HG02610 (cell line): ENCODE data around the gene RILPL2.
"Not testable (repeated sequence)": the region's sequence is repeated elsewhere in the genome, so short reads cannot be mapped to it uniquely, and the experiment has no call there.

Experiments
- ATAC-seq: cut with Tn5 transposase; IDR thresholded peaks from one replicate; pipeline ENCODE4 v1.9.1; 2021; ENCODE audit warnings: mild to moderate bottlenecking, moderate library complexity; ENCODE audit not compliant: unreplicated experiment

Gene RILPL2

DNA sequence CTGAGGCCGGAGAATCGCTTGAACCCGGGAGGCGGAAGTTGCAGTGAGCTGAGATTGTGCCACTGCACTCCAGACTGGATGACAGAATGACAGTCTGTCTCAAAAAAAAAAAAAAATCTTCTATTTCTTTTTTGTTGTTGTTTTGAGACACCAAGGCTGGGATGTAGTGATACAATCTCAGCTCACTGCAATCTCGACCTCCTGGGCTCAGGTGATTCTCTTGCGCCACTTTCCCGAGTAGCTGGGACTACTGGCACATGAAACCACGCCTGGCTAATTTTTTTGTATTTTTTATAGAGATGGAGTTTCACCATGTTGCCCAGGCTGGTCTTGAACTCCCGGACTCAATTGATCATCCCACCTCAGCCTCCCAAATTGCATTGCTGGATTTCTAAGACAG, 14.2 kb upstream of the RILPL2 start:
- ATAC-seq: no peak

DNA sequence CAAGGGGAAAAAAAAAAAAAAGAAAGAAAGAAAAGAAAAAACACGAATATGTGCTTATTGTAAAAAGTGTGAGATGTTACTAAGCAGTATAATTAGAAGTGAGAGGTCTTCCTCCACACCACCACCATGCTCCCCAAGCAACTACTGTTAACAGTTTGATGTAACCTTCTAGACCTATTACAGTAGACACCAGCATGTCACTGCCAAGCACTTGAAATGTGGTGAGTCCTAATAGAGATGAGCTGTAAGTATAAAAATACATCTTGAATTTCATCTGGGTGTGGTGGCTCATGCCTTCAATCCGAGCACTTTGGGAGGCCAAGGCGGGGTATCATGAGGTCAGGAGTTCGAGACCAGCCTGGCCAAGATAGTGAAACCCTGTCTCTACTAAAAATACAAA, 13.4 kb upstream of the RILPL2 start:
- no peak for ATAC-seq

DNA sequence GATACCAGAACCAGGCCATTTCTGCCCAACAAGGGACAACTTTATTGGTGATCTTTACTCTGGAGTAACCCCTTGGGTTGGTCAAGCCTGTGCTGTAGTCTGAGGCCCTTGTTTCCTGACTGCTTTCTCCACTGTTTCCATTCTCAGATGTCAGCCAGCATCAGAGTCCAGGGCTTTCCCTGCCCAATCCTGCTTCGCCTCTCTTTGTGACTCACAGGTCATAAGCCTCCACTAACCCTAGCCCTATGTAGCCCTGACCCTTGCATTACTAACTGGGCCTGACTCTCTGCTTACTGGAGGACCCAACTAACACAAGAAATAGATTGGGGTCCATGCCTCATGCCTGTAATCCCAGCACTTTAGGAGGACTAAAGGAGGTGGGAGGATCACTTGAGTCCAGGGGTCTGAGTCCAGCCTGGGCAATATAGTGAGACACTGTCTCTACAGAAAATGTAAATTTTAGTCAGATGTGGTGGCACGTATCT, 12.8 kb upstream of the RILPL2 start:
- no peak for ATAC-seq

DNA sequence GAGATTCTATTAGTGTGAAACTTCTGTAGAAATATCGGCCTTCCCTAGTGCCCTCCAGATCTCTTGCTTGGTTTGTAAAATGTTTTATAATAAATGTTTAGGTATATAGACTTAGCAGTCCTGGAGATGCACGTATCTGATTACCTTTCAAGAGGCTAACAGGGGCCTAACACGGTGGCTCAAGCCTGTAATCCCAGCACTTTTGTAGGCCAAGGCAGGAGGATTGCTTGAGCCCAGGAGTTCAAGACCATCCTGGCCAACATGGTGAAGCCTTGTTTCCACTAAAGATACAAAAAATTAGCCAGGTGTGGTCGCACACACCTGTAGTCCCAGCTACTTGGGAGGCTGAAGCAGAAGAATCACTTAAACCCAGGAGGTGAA, 9.8 kb upstream of the RILPL2 start:
- ATAC-seq: no peak

DNA sequence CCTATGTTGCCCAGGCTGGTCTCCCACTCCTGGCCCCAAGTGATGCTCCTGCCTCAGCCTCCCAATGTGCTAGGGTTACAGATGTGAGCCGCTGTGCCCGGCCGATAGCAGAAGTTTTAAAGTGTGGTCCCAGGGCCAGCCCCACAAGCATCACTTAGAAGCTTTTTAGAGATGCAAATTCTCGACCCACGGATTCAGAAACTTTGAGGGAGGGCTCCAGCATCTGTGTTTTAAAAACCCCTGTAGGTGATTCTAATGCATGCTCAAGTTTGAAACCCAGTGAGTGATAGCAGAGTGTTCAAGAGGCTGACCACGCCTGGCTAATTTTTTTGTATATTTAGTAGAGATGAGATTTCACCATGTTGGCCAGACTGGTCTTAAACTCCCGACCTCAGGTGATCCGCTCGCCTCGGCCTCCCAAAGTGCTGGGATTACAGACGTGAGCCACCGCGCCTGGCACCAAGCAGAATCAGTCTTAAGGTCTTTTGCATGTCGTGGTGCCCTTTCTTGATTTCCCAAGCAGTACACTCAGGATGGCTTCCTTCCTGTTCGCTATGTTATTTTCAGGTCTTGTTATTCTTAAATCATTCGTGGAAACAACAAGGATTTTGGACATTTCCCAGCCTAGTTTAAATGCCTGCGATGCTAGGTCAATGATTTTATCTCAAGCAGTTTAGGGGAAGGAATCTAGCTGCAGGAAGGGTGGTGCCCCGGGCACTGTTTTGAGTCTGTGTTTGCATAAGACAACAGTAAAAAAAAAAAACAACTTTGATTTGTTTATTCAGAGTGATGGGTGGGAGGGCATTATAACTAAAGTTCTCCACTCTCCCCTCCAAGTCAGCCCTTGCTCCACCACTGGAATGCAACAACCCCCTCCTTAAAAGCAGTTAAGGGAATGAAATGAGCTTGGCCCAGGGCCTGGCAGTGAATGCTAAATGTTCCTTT, 9.2 kb upstream of the RILPL2 start:
- no peak for ATAC-seq

DNA sequence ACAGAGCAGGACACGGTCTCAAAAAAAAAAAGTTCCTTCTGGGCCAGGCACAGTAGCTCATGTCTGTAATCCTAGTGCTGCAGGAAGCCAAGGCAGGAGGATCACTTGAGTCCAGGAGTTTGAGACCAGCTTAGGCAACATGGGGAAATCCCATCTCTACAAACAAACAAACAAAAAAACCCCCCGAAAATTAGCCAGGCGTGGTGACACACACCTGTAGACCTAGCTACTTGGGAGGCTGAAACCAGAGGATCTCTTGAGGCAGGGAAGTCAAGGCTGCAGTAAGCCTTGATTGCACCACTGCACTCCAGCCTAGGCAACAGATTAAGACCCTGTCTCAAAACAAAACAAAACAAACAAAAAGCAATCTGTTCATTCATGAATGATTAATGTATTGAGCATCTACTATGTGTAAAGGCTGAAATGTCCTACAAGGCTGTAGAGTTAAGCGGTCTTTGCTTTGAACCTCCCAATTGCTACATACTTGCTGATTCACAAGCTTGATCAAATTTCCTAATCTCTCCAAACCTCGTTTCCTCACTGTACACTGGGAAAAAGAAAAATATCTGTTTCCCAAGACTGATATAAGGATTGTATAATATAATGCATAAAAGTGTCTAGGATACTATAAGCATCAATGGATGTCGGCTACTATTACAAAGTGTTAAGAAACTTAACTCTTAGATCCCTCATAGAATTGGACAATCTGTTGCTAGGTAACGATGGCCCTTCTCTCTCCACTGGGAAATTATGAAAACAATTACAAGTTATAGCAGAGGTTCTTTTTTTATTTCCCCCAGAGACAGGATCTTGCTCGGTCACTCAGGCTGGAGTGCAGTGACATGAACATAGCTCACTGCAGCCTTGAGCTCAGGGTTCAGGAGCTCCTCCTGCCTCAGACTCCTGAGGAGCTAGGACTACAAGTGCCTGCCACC, 7.9 kb upstream of the RILPL2 start:
- ATAC-seq: no peak

DNA sequence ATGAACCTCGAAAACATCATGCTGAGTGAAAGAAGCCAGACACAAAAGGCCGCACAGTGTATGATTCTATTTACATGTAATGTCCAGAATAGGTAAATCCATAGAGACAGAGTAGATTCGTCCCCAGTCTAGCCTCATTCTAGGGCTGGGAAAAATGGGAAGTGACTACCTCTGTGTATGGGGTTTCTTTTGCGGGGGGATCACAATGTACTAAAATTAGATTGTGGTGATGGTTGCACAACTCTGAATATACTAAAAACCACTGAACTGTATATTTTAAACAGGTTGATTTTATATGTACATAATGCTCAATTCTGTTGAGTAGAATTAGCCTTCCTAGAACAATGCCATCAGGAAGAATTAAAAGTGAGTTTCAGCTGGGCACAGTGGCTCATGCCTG, 6.3 kb upstream of the RILPL2 start:
- no peak for ATAC-seq

DNA sequence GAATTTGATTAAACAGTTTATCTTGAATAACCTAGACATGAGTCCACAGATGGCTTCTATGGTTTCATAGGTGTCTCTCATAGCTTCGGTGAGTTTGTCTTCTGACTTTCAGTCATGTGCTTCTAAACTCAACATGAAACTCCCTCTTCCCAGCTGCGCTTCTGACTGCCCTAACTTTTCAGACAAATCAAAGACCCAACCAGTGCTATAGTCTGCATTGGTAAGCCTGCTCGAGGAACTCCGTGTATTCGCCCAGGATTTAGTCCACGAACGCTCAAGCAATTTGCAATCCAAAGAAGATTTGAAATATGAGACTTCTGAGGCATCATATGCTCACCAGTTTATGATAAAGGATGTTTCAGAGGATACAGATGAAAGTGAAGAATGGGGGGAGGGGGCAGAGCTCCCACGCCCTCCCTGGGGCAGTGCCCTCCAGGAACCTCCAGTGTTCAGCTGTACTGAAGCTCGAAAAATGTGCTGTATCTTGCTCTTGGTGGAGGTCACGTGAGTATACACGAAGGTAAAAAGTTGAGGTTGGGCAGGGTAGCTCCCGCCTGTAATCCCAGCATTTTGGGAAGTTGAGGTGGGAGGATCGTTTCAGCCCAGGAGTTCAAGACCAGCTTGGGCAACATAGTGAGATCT, 5.2 kb upstream of the RILPL2 start:
- peak; percentile 36 for ATAC-seq

DNA sequence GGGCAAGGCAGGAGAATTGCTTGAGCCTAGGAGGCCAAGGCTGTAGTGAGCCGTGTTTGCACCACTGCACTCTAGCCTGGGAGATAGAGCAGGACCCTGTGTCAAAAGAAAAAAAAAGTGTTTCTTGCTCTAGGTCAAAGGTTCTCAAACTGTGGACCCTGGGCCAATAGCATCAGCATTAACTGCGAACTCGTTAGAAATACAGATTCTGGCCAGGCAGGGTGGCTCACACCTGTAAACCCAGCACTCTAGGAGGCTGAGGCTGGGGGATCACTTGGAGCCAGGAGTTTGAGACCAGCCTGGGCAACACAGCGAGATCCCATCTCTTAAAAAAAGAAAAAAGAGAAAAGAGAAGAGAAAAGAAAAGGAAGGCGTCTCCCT, 858 bp downstream of the RILPL2 start:
- no peak for ATAC-seq

DNA sequence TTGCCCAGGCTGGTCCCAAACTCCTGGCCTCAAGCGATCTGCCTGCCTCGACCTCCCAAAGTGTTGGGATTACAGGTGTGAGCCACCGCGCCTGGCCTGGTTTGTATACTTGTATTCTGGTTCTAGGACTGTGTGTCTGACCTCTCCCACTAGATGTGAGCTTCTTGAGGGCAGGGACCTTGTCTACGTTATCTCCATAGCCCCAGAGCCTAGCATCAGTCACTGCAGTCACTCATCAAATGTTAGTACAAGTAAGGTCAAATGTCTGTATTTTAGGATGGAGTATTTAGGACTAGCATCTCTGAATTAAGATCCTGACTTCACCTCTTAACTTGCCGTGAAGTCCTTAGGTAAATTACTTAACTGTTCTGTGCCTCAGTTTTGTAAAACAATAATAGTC, 2.9 kb downstream of the RILPL2 start:
- ATAC-seq: no peak

DNA sequence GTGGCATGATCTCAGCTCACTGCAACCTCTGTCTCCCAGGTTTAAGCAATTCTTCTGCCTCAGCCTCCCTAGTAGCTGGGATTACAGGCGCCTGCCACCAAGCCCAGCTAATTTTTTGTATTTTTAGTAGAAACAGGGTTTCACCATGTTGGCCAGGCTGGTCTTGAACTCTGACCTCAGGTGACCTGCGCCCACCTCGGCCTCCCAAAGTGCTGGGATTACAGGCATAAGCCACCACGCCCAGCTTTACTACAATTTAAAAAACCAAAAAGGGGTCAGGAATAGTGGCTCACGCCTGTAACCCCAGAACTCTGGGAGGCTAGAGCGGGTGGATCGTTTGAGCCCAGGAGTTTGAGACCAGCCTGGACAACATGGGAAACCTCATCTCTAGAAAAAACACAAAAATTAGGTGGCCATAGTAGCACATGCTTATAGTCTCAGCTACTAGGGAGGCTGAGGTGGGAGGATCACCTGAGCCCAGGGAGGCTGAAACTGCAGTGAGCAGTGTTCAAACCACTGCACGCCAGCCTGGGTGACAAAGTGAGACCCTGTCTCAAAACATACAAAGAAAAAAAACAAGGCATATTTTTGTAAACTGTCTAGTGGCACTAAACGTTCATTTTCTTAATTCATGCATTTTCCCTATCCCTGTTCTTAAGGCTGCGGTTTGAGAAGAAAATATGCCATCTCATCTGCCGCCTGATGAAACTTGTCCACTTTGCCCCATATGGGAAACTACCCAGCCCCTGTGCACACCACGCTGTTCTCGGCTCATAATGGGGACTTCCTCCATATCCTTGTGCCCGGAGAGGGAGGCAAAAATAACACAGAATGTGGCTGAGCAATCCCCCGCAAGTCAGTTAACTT, 4.3 kb downstream of the RILPL2 start:
- peak; percentile 18 for ATAC-seq

DNA sequence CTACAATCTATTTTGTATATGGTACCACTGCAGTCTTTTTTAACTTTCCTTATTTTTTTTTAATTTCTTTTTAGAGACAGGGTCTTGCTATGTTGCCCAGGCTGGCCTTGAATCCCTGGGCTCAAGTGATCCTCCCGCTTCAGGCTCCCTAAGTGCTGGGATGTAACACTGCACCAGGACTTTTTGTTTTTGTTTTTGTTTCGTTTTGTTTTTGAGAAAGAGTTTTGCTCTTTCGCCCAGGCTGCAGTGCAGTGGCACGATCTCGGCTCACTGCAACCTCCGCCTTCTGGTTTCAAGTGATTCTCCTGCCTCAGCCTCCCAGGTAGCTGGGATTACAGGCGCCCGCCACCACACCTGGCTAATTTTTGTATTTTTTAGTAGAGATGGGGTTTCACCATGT, 7.4 kb downstream of the RILPL2 start:
- ATAC-seq: not testable (repeated sequence)

DNA sequence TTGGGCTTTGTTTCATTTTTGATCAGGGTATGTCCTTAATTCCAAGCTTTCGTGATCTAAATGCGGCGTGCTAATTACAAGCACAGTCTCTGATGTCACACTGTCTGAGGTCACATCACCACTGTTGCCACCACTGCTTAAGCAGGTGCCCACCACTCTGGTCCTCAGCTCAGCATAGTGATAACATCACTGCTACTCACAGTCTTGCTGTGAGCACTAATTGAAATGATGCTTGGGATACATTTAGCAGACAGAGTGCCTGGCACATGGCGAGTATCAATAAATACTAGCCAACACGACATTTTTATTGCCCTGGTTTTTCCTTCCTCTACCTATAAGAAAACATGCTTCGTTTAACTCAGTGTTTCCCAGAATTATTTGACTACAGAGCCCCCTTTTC, 7.9 kb downstream of the RILPL2 start:
- no peak for ATAC-seq

DNA sequence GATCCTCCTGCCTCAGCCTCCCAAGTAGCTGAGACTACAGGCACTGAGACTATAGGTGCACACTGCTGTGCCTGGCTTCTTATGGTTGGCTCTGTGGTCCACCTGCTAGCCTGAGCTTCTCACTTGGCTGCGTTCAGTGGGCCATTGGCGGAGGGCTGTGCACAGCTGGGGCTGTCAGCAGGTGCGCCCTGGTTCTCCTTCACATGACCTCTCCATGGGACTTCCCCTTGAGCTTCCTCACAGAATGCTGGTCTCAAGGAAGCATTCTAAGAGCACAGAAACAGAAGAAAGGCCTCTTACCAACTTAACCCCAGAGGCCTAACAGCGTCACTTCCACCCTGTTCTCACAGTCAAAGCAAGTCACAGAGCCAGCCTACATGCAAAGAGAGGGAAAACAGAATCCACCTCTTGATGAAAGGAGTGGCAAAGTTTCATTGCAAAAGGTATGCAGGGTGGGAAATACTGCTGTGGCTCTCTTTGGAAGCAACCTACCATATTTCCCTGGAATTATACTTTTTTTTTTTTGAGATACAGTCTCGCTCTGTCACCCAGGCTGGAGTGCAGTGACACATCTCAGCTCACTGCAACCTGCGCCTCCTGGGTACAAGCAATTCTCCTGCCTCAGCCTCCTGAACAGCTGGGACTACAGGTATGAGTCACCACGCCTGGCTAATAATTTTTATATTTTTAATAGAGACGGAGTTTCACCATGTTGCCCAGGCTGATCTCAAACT, 9.3 kb downstream of the RILPL2 start:
- peak; percentile 93 for ATAC-seq

DNA sequence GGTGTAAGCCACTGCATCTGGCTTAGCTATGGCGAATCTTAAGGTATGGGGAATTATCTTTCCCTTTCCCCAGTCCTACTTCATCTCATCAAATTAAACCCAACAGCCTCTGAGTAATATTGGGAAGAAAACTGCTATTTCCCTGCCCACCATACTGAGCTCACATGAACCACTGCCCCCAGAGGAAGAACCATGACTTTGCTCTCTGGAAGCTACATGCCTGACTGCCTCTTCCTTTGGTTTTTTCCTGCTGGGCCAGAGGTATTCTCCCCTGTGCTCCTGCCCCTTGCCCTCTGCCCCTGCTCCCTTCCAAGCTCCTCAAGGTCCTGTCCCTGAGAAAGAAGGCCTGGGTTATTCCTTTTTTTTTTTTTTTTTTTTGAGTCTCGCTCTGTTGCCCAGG, 15.2 kb downstream of the RILPL2 start:
- no peak for ATAC-seq

DNA sequence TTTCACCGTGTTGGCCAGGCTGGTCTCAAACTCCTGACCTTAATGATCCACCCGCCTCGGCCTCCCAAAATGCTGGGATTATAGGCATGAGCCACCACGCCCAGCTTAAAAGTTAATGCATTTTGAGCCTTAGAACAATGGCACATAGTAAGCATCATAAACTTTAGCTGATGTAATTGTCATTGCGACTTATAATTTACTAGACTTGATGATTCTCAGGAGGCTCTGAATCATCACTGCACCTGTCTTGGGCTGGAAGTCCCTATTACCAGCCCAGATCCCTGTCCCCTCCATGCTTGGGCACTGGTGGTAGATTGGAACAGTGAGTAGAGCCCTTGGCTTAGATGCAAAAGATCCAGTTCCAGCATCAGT, 26.5 kb downstream of the RILPL2 start:
- no peak for ATAC-seq

DNA sequence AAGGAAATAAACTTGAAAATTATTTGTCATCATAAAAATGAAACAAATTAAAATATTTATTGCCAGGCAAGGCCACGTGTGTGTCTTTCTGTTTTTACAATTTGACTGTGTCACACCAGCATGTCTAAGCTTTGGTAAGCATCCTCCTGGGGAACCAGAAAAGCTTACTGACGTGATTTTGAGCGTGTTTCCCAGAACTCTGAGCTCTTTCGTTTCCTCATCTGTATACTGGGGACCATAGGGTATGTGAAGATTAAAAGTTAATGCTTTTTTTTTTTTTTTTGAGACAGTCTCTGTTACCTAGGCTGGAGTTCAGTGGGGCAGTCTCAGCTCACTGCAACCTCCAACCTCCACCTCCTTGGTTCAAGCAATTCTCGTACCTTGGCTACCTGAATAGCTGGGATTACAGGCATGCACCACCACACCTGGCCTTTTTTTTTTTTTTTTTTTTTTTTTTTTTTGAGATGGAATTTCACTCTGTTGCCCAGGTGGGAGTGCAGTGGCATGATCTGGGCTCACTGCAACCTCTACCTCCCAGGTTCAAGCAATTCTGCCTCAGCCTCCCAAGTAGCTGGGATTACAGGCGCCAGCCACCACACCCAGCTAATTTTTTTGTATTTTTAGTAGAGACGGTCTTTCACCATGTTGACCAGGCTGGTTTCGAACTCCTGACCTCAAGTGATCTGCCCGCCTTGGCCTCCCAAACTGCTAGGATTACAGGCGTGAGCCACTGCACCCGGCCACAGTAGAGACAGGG, 27.0 kb downstream of the RILPL2 start:
- not testable (repeated sequence) for ATAC-seq

DNA sequence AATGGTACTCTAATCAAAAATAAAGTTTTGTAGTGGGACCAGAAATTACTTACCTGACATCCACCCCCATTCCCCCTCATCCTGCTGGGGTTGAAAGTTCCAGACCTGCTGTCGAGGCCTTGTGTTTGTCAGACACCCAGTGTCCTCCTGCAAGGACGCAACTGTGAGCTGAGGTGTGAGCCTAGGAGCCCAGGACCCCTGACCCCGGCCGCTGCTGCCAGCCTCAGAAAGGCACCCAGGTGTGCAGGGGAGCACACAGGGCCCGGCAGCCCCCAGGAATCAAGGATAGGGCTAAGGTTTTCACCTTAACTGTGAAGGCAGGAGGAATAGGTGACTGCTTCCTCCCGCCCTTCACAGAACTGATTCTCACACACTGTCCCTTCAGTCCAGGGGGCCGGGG, 27.9 kb downstream of the RILPL2 start:
- ATAC-seq: not testable (repeated sequence)

DNA sequence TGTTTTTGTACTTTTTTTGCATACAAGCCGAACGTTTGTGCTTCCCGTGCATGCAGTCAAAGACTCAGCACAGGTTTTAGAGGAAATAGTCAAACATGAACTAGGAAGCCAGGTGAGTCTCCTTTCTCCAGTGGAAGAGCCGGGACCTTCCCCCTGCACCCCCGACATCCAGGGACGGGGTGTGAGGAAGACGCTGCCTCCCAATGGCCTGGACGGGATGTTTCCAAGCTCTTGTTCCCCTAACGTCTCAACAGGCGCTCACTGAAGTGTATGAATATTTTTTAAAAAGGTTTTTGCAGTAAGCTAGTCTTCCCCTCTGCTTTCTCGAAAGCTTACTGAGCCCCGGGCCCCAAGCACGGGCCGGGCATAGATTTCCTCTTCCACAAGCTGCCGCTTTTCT, 28.6 kb downstream of the RILPL2 start:
- not testable (repeated sequence) for ATAC-seq
